HepG2 (cell line): ENCODE data around the gene ARHGEF38. TPM values are rescaled to one million over a fixed set of nuclear protein-coding genes. Genes with fewer than 3 reads are reported as not detected.

Experiments
- ATAC-seq: fragments of 200-7000 bp; cut with Tn5 transposase; 3 replicates; pipeline ENCODE4 v1.9.1; 2020; ENCODE audit warnings: mild to moderate bottlenecking, moderate library complexity
- BruUV-seq: library from RNA; stranded (reverse); fragments of 400-500 nt; replicated peaks from 2 replicates; lab custom pipeline; 2021; lab: Mats Ljungman, UMichigan
- CTCF ChIA-PET: fragments of 300-600 bp; formaldehyde crosslinking; extraction: SDS; loops from one replicate; lab custom pipeline; 2021; ENCODE audit warnings: low total read pairs, inconsistent platforms, low intra/inter-chr PET ratio; lab: Yijun Ruan, JAX
- POLR2A ChIA-PET: fragments of 350-600 bp; sonication (Branson Sonifier 250); formaldehyde crosslinking; loops from one replicate; lab custom pipeline; 2020; ENCODE audit warnings: antibody characterized with exemption, inconsistent platforms; lab: Yijun Ruan, JAX
- DNase-seq: peaks from one replicate; pipeline ENCODE4 v3.0.0-alpha.2; 2015; ENCODE audit warnings: low spot score
- FAIRE-seq: peaks from 3 replicates; lab custom pipeline; 2011; peaks lifted over from hg19 to GRCh38; lab: Jason Lieb, UNC
- H2AFZ ChIP-seq: one replicate; pipeline ENCODE4 v1.6.1; 2011; ENCODE audit warnings: low read length, inconsistent platforms
- H3K27ac ChIP-seq: fragments of 300-600 bp; 3 replicates; pipeline ENCODE4 v1.8.0; 2011; ENCODE audit warnings: mixed run types, mild to moderate bottlenecking, mixed read lengths, low read length, inconsistent platforms; ENCODE audit not compliant: insufficient read depth; ENCODE audit errors: extremely low read length
- H3K27me3 ChIP-seq, 2 experiments: fragments of 200-600 bp in 1 of 2; 2 replicates in 1 of 2; 3 replicates in 1 of 2; pipeline versions ENCODE4 v1.6.0 to v1.8.0; 2011; ENCODE audit warnings: low read length in 2 of 2, mild to moderate bottlenecking in 2 of 2, moderate library complexity in 2 of 2, inconsistent platforms in 1 of 2; ENCODE audit not compliant: insufficient read depth in 2 of 2, control insufficient read depth in 1 of 2
- H3K36me3 ChIP-seq, 2 experiments: fragments of 200-600 bp in 1 of 2; replicated peaks in 1 of 2; 2 replicates in 1 of 2; 3 replicates in 1 of 2; pipeline versions ENCODE4 v1.5.1 to v1.8.0; 2011; ENCODE audit warnings: low read length in 2 of 2, inconsistent platforms in 1 of 2; ENCODE audit not compliant: insufficient read depth in 2 of 2, control insufficient read depth in 1 of 2
- H3K4me1 ChIP-seq: 2 replicates; pipeline ENCODE4 v1.5.1; 2012; ENCODE audit warnings: low read length, inconsistent platforms; ENCODE audit not compliant: insufficient read depth
- H3K4me2 ChIP-seq: 2 replicates; pipeline ENCODE4 v1.6.0; 2011; ENCODE audit warnings: low read depth, low read length, inconsistent platforms
- H3K4me3 ChIP-seq, 3 experiments: fragments of 200-600 bp in 1 of 3; sonication (generic), shearing (Covaris generic) in 1 of 3; replicated peaks in 1 of 3; 2 replicates each; pipeline ENCODE4 v1.5.1; 2011 to 2016; ENCODE audit warnings: low read length in 3 of 3, inconsistent platforms in 2 of 3, low read depth in 2 of 3, mild to moderate bottlenecking in 2 of 3, control low read depth in 1 of 3, mixed read lengths in 1 of 3; ENCODE audit not compliant: insufficient read depth in 1 of 3
- H3K79me2 ChIP-seq: one replicate; pipeline ENCODE4 v1.6.1; 2011; ENCODE audit warnings: low read length, inconsistent platforms; ENCODE audit not compliant: insufficient read depth
- H3K9ac ChIP-seq: 2 replicates; pipeline ENCODE4 v1.6.0; 2011; ENCODE audit warnings: mild to moderate bottlenecking, low read depth, low read length, inconsistent platforms; ENCODE audit not compliant: insufficient read depth
- H3K9me3 ChIP-seq: 2 replicates; pipeline ENCODE4 v1.5.1; 2012; ENCODE audit warnings: mild to moderate bottlenecking, low read length
- H4K20me1 ChIP-seq: 2 replicates; pipeline ENCODE4 v1.6.0; 2011; ENCODE audit warnings: inconsistent platforms, mild to moderate bottlenecking, low read length, moderate library complexity; ENCODE audit not compliant: insufficient read depth
- ATF1 ChIP-seq: IDR thresholded peaks from 2 replicates; pipeline ENCODE4 v1.6.1; 2016; ENCODE audit warnings: mild to moderate bottlenecking, control low read depth
- CEBPG ChIP-seq: IDR thresholded peaks from 2 replicates; pipeline ENCODE4 v1.6.1; 2016
- DMTF1 ChIP-seq: sonication (generic); formaldehyde crosslinking; IDR thresholded peaks from 2 replicates; pipeline ENCODE4 v1.4.0; 2020; ENCODE audit warnings: mild to moderate bottlenecking, missing genetic modification reagents
- EEA1 ChIP-seq: sonication (generic); formaldehyde crosslinking; IDR thresholded peaks from 2 replicates; pipeline ENCODE4 v1.5.1; 2020; ENCODE audit warnings: mild to moderate bottlenecking, missing genetic modification reagents, borderline replicate concordance
- ESRRA ChIP-seq: sonication (generic); formaldehyde crosslinking; IDR thresholded peaks from 2 replicates; pipeline ENCODE4 v1.5.1; 2020; ENCODE audit warnings: mild to moderate bottlenecking, low read depth, missing genetic modification reagents
- MAFF ChIP-seq: IDR thresholded peaks from 2 replicates; pipeline ENCODE4 v1.6.1; 2011; ENCODE audit warnings: low read depth, low read length, improper control_type of control experiment
- MED13 ChIP-seq: sonication (generic); formaldehyde crosslinking; IDR thresholded peaks from 2 replicates; pipeline ENCODE4 v1.5.0; 2020; ENCODE audit warnings: missing genetic modification reagents
- RFX1 ChIP-seq: fragments of 450-650 bp; IDR thresholded peaks from 2 replicates; pipeline ENCODE4 v1.6.1; 2017
- RFX3 ChIP-seq: IDR thresholded peaks from 2 replicates; pipeline ENCODE4 v1.6.1; 2016; ENCODE audit warnings: missing biosample characterization, missing genetic modification reagents
- SMAD9 ChIP-seq: sonication (generic); formaldehyde crosslinking; IDR thresholded peaks from 2 replicates; pipeline ENCODE4 v1.5.1; 2020; ENCODE audit warnings: mild to moderate bottlenecking, missing genetic modification reagents
- ZNF224 ChIP-seq: sonication (generic); formaldehyde crosslinking; IDR thresholded peaks from 2 replicates; pipeline ENCODE4 v1.5.0; 2020; ENCODE audit warnings: mild to moderate bottlenecking, missing genetic modification reagents
- ZNF263 ChIP-seq: sonication (generic); formaldehyde crosslinking; IDR thresholded peaks from 2 replicates; pipeline ENCODE4 v1.4.0; 2020; ENCODE audit warnings: missing genetic modification reagents
- ZNF331 ChIP-seq: sonication (generic); formaldehyde crosslinking; IDR thresholded peaks from 2 replicates; pipeline ENCODE4 v1.4.0; 2020; ENCODE audit warnings: missing genetic modification reagents
- ZNF619 ChIP-seq: sonication (generic); formaldehyde crosslinking; IDR thresholded peaks from 2 replicates; pipeline ENCODE4 v1.4.0; 2020; ENCODE audit warnings: mild to moderate bottlenecking, missing genetic modification reagents
- ZNF704 ChIP-seq: sonication (generic); formaldehyde crosslinking; IDR thresholded peaks from 2 replicates; pipeline ENCODE4 v1.8.1; 2023; ENCODE audit warnings: mild to moderate bottlenecking, inconsistent platforms, moderate library complexity, missing genetic modification reagents, borderline replicate concordance
- WGBS: methylation state at CpG from one replicate; pipeline ENCODE4 v1.1.6; 2017; ENCODE audit warnings: low lambda C conversion rate; 5-methylcytosine and 5-hydroxymethylcytosine counted together
- in situ Hi-C: cut with HindIII; loops from 2 replicates; pipeline ENCODE4 v1.10.0; 2017; ENCODE audit warnings: low pct_unique_long_range_greater_than_20kb; ENCODE audit not compliant: extremely low pct_ligation_motif_present
- intact Hi-C: fragments of 100-400 bp; cut with micrococcal nuclease; formaldehyde crosslinking; loops from one replicate; pipeline ENCODE4 v1.10.0; 2022; ENCODE audit not compliant: unreplicated experiment
- polyA plus RNA-seq, 8 experiments: library from polyadenylated mRNA; depleted of rRNA in 3 of 8; stranded (reverse) in 7 of 8; unstranded in 1 of 8; fragments of >200 nt; fragmentation: Illumina TruSeq in 4 of 8; extraction: Trizol in 4 of 8; gene quantifications; 2 replicates each; pipeline versions ENCODE4 v1.2.1 to v1.2.3, GENCODE V29; 2011 to 2016; ENCODE audit warnings: low read depth in 4 of 8, missing spikeins in 1 of 8, mixed read lengths in 1 of 8; ENCODE audit not compliant: insufficient read depth in 1 of 8
- total RNA-seq, 5 experiments: library from RNA; depleted of rRNA; stranded (reverse); fragments of >200 nt; fragmentation: Illumina TruSeq; extraction: Trizol; gene quantifications; 2 replicates each; pipeline ENCODE4 v1.2.3, GENCODE V29; 2016; ENCODE audit warnings: low read depth in 1 of 5
- TF ChIP-seq, protein P1 (sequence below): fragments of 450-650 bp; IDR thresholded peaks from 2 replicates; pipeline ENCODE4 v1.6.1; 2017
- TF ChIP-seq, protein P2 (sequence below): sonication (generic); formaldehyde crosslinking; conservative IDR thresholded peaks from 2 replicates; pipeline ENCODE4 v1.8.0; 2022; ENCODE audit warnings: missing genetic modification reagents
- TF ChIP-seq, protein P3 (sequence below): sonication (generic); formaldehyde crosslinking; IDR thresholded peaks from 2 replicates; pipeline ENCODE4 v1.4.0; 2020; ENCODE audit warnings: mild to moderate bottlenecking, missing genetic modification reagents

Gene ARHGEF38
- total and polyA plus RNA-seq, 2 of the 13 experiments (the other 11 are each of a cell fraction or from before 2014, with no cell fraction given) = not detected

GRCh38 chr4:105659190-105659589, 106.8 kb downstream of the ARHGEF38 start:
- H4K20me1 ChIP-seq = no peaks in the 10 kb centered on the region
- no peaks in the 10 kb centered on the region for H3K36me3 ChIP-seq
- FAIRE-seq = no peak
- no peaks in the 10 kb centered on the region for H3K9me3 ChIP-seq
- no peaks in the 10 kb centered on the region for H3K79me2 ChIP-seq
- no peak overlapping the region for H3K27ac ChIP-seq
- in situ Hi-C loops (no loop called here), intact Hi-C loops (no loop called here)
- no peak overlapping the region for H3K4me2 ChIP-seq
- DNase-seq = no peak
- no peak for TF ChIP-seq EEA1 (CRISPR knock-in tag)
- TF ChIP-seq RFX3 (CRISPR knock-in tag) = no peak
- TF ChIP-seq ATF1 (CRISPR knock-in tag) = no peak
- no peak for TF ChIP-seq SMAD9
- TF ChIP-seq CEBPG (CRISPR knock-in tag) = no peak
- TF ChIP-seq ZNF224 (CRISPR knock-in tag) = no peak
- TF ChIP-seq ZNF619 (CRISPR knock-in tag) = no peak
- no peak for TF ChIP-seq ZNF331 (CRISPR knock-in tag)
- TF ChIP-seq RFX1 = no peak
- TF ChIP-seq ZNF263 = no peak
- TF ChIP-seq ZNF704 = no peak
- no peak for TF ChIP-seq ESRRA (CRISPR knock-in tag)
- TF ChIP-seq, protein P1, sequence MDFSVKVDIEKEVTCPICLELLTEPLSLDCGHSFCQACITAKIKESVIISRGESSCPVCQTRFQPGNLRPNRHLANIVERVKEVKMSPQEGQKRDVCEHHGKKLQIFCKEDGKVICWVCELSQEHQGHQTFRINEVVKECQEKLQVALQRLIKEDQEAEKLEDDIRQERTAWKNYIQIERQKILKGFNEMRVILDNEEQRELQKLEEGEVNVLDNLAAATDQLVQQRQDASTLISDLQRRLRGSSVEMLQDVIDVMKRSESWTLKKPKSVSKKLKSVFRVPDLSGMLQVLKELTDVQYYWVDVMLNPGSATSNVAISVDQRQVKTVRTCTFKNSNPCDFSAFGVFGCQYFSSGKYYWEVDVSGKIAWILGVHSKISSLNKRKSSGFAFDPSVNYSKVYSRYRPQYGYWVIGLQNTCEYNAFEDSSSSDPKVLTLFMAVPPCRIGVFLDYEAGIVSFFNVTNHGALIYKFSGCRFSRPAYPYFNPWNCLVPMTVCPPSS = no peak
- no peak for TF ChIP-seq MED13 (CRISPR knock-in tag)
- no peak for TF ChIP-seq DMTF1 (CRISPR knock-in tag)
- TF ChIP-seq MAFF = no peak
- TF ChIP-seq, protein P2, sequence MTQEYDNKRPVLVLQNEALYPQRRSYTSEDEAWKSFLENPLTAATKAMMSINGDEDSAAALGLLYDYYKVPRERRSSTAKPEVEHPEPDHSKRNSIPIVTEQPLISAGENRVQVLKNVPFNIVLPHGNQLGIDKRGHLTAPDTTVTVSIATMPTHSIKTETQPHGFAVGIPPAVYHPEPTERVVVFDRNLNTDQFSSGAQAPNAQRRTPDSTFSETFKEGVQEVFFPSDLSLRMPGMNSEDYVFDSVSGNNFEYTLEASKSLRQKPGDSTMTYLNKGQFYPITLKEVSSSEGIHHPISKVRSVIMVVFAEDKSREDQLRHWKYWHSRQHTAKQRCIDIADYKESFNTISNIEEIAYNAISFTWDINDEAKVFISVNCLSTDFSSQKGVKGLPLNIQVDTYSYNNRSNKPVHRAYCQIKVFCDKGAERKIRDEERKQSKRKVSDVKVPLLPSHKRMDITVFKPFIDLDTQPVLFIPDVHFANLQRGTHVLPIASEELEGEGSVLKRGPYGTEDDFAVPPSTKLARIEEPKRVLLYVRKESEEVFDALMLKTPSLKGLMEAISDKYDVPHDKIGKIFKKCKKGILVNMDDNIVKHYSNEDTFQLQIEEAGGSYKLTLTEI (CRISPR knock-in tag) = no peak
- TF ChIP-seq, protein P3, sequence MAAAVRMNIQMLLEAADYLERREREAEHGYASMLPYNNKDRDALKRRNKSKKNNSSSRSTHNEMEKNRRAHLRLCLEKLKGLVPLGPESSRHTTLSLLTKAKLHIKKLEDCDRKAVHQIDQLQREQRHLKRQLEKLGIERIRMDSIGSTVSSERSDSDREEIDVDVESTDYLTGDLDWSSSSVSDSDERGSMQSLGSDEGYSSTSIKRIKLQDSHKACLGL (CRISPR knock-in tag) = no peak
- ATAC-seq = peak; percentile 42; the same call in 2 of the 3 replicates
- no TSS peak for BruUV-seq
- no peak overlapping the region for H2AFZ ChIP-seq
- ChIA-PET CTCF (no interaction called here), POLR2A (no interaction called here)
- no peak overlapping the region for H3K9ac ChIP-seq
- no peaks in the 10 kb centered on the region; a peak in 1 of 5 replicates for H3K27me3 ChIP-seq
- WGBS = 32% methylated on average over 3 of the region's 6 CpGs
- H3K4me1 ChIP-seq = no peaks in the 10 kb centered on the region
- no peak overlapping the region for H3K4me3 ChIP-seq
